ENCODE results near the gene RWDD4. TPM values are rescaled to one million over a fixed set of nuclear protein-coding genes. Genes with fewer than 3 reads are reported as not detected.

Gene RWDD4
- total RNA-seq, 1 donor from 2014 or later: 14.2 TPM

DNA sequence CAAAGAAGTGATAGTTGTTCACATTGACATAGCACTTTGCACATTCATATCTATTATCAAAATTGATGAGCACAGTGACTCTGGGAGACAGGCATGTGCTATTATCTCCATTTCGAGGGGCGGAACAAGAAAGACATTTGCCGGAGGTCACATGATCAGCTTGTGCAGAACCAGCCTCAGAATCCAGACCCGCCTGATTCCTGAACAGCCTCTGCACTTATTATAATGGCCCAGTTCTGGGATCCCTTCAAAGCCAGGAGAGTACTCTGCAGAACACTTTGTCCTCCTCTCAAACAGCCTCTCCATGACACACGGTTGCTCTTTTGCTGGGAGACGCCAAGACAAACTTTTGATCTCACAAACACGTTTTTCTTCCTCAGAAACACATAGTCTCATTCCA is 48.4 kb downstream of the RWDD4 start:
- FAIRE-seq (no peak), DNase-seq (ENCODE audit: low read depth) (no peak)
- H3K36me3 ChIP-seq (ENCODE audit: control insufficient read depth, insufficient read depth, low read length): no peaks in the 10 kb centered on the region
- H3K27me3 ChIP-seq (ENCODE audit: control insufficient read depth, insufficient read depth, low read length): no peaks in the 10 kb centered on the region
- no peak overlapping the region for H3K4me3 ChIP-seq (ENCODE audit: low read depth, low read length)
- no peak for TF ChIP-seq CTCF (IDR thresholded peaks at IDR 0.05; ENCODE audit: insufficient read depth, low read length, severe bottlenecking)

DNA sequence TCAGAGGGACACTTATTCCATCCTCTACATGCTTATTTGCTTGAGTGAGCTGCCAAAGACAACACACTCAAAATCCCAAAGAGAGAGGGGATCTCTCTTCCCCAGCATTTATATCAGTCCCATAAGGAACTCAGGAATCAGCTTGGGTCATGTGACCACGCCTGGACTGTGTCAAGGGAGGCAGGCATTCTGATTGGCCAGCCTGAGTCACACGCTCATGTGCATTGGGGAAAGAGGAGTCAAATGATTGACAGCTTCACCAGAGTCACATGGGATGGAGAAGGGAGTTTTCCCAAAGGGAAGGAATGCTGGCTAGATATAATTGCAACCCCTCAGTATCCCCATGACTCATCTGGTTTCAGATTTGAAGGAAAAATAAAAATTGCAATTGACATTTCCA is 49.0 kb downstream of the RWDD4 start:
- Histone ChIP-seq H3K36me3 (ENCODE audit: control insufficient read depth, insufficient read depth, low read length) (no peaks in the 10 kb centered on the region), H3K27me3 (ENCODE audit: control insufficient read depth, insufficient read depth, low read length) (no peaks in the 10 kb centered on the region), H3K4me3 (ENCODE audit: low read depth, low read length) (no peak overlapping the region)
- FAIRE-seq (no peak), DNase-seq (ENCODE audit: low read depth) (no peak)
- no peak for TF ChIP-seq CTCF (IDR thresholded peaks at IDR 0.05; ENCODE audit: insufficient read depth, low read length, severe bottlenecking)

GRCh38 chr4:183609151-183609550 is 49.8 kb downstream of the RWDD4 start:
- no peak for TF ChIP-seq CTCF (IDR thresholded peaks at IDR 0.05; ENCODE audit: insufficient read depth, low read length, severe bottlenecking)
- H3K36me3 ChIP-seq (ENCODE audit: control insufficient read depth, insufficient read depth, low read length): no peaks in the 10 kb centered on the region
- H3K27me3 ChIP-seq (ENCODE audit: control insufficient read depth, insufficient read depth, low read length): no peaks in the 10 kb centered on the region
- no peak overlapping the region for H3K4me3 ChIP-seq (ENCODE audit: low read depth, low read length)
- FAIRE-seq (no peak), DNase-seq (ENCODE audit: low read depth) (no peak)

- no peak for TF ChIP-seq CTCF (IDR thresholded peaks at IDR 0.05; ENCODE audit: insufficient read depth, low read length, severe bottlenecking)
- no peak for DNase-seq (ENCODE audit: low read depth)
- Histone ChIP-seq H3K4me3 (ENCODE audit: low read depth, low read length) (no peak overlapping the region), H3K36me3 (ENCODE audit: control insufficient read depth, insufficient read depth, low read length) (no peaks in the 10 kb centered on the region), H3K27me3 (ENCODE audit: control insufficient read depth, insufficient read depth, low read length) (no peaks in the 10 kb centered on the region)
- FAIRE-seq: no peak
Measured at GRCh38 chr4:183607894-183608293, 51.1 kb downstream of the RWDD4 start.

- peak; percentile 36 for TF ChIP-seq CTCF (IDR thresholded peaks at IDR 0.05; ENCODE audit: insufficient read depth, low read length, severe bottlenecking)
- DNase-seq (ENCODE audit: low read depth) (peak; percentile 38), FAIRE-seq (no peak)
Measured at GRCh38 chr4:183602557-183603027, 56.4 kb downstream of the RWDD4 start.

DNA sequence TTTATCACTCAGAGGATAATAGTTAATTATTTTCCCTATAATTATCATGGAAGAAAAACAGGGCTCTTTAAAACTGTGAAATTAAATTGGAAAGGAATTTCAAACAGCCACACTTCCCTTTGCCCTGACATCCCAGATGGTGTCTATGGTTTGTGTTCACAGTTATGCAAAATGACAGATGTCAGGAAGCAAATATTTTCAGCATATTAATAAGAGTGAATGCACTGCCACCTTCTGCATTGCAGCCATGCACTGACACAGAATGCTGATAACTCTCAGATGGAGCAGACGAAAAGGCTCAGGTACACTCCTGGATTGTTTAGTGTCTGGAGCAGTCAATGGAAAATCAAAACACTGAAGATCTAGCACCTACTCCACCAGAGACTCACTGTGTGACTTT is 57.6 kb downstream of the RWDD4 start:
- no peak for DNase-seq (ENCODE audit: low read depth)
- no peak for TF ChIP-seq CTCF (IDR thresholded peaks at IDR 0.05; ENCODE audit: insufficient read depth, low read length, severe bottlenecking)
- no peaks in the 10 kb centered on the region for H3K36me3 ChIP-seq (ENCODE audit: control insufficient read depth, insufficient read depth, low read length)
- no peaks in the 10 kb centered on the region for H3K27me3 ChIP-seq (ENCODE audit: control insufficient read depth, insufficient read depth, low read length)
- FAIRE-seq: no peak
- H3K4me3 ChIP-seq (ENCODE audit: low read depth, low read length): no peak overlapping the region

More at GRCh38 chr4:183602557-183603027, 56.4 kb downstream of the RWDD4 start:
- Histone ChIP-seq H3K4me3 (ENCODE audit: low read depth, low read length) (no peak overlapping the region), H3K36me3 (ENCODE audit: control insufficient read depth, insufficient read depth, low read length) (no peaks in the 10 kb centered on the region), H3K27me3 (ENCODE audit: control insufficient read depth, insufficient read depth, low read length) (no peaks in the 10 kb centered on the region)
